ENCODE results near the gene MIAT. TPM values are rescaled to one million over a fixed set of nuclear protein-coding genes. Genes with fewer than 3 reads are reported as not detected.

Gene MIAT
- total and polyA plus RNA-seq, 3 donors from 2014 or later, result 1.7 to 3.3 (median 2.4) TPM

DNA sequence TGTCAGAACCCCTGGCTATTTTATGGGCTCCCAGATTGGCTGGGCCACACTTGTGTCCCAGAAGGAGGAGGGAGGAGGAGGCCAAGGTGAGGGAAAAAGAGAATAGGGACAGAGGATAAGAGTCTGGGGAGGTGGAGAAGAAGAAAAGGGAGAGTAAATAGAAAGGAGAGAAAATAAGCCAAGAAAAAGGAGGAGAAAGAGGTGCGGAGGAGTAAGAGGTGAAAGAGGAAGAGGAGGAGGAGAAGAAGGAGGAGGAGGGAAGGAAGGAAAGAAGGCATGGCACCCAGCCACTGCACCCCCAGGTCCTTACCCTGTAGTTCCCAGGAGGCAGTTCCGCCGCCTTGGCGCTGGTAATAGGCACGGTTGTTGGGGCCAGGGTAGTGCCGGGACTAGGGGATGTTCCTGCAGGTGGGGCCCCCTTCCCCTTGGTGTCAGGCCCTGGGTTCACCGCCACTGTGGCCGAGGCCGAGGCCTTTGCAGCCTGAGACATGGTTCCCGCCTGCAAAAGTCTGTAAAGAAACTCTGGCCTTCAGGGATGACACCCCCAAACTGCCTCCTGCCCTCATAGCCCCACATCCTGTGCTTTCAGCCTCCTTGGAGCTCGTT is 41.5 kb upstream of the MIAT start:
- H3K9me3 ChIP-seq, result no peaks in the 10 kb centered on the region
- no peak for TF ChIP-seq POLR2A (IDR thresholded peaks at IDR 0.05)
- TF ChIP-seq CTCF (IDR thresholded peaks at IDR 0.05), result no peak
- WGBS, 2 donors, result 75 to 79% methylated on average over 10 of the region's 11 CpGs
- peaks cover 6% of the 10 kb centered on the region for H3K4me1 ChIP-seq
- no peaks in the 10 kb centered on the region for H3K27me3 ChIP-seq
- H3K36me3 ChIP-seq (ENCODE audit: low read depth, missing control alignments), result no peaks in the 10 kb centered on the region
- no peak overlapping the region for H3K27ac ChIP-seq
- intact Hi-C loops (cut with DNase I; ENCODE audit: low total_unique reads), result no loop called here
- H3K4me3 ChIP-seq, result no peak overlapping the region
- DNase-seq, result no peak

DNA sequence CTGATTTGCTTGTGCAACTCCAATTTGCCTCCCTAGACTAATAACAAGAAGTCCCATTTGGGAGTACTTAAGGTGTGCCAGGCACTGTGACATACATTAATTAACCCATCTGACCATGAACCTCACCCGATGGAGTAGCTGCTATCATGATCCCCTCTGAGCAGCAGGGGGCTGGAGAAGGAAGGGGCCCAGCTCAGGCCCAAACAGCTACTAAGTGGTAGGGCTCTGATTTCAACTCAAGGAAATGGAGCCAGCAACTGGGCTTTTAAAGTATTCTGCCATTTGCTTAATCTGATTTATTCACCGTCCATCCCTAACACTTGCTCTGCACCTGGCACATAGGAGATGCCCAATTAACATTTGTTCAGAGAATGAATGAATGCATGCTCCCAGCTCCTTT is 40.7 kb upstream of the MIAT start:
- TF ChIP-seq POLR2A (IDR thresholded peaks at IDR 0.05) (no peak), CTCF (IDR thresholded peaks at IDR 0.05) (no peak)
- H3K4me1 ChIP-seq, result peaks cover 6% of the 10 kb centered on the region
- no peaks in the 10 kb centered on the region for H3K27me3 ChIP-seq
- H3K36me3 ChIP-seq (ENCODE audit: low read depth, missing control alignments), result no peaks in the 10 kb centered on the region
- intact Hi-C loops (cut with DNase I; ENCODE audit: low total_unique reads), result no loop called here
- H3K27ac ChIP-seq, result no peak overlapping the region
- no peak for DNase-seq
- WGBS, 2 donors, result 65 to 69% methylated on average over 2 of the region's 2 CpGs
- no peak overlapping the region for H3K4me3 ChIP-seq
- H3K9me3 ChIP-seq, result no peaks in the 10 kb centered on the region

DNA sequence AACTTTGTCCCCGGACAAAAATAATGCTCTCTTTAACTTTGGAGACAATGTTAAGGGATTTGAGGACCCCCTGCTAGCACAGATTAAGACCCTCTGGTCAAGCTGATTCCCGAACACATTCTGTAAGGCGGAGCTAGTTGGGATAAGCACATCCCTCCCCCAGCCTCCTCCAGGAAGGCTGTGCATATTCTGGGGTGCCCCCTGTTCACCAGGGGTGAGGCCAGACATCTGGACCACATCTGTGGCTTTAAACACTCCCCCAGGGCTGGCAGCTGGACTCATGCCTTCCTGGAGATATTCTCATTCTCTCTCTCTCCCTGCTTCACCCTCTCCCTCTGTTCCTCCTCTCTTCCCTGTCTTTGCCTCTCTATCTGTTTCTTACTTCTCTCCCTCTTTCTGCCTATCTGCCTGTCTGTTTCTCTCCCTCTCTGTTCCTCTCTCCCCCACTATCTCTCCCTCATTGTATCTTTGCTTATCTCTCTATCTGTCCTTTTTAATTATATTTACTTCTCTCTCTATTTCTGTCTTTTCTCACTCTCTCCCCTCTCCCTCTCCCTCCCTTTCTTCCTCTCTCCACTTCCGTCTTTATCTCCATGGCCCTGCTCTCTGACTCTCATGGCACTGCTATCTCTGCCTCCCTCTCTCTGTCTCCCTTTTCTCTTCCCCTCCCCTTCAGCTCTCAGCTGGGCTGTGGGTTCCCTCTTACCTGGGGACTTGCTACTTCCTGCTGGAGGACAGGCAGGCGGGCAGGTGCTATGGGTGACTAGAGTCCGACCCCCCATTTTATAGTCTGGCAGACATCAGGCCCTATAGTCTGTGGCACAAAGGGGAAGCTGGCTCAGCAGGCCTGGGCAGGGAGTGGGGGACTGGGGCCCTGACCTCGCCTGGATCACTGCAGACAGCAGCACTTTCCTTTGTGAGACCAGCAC is 39.9 kb upstream of the MIAT start, which contains the start of gene CRYBB1:
Gene CRYBB1 (minus strand): TSS at position 757 of the 929 bp plus-strand sequence. CDS start 1,708 bp downstream, outside the sequence.
- no peaks in the 10 kb centered on the region for H3K9me3 ChIP-seq
- WGBS, 2 donors, result 74 to 76% methylated on average over 6 to 7 of the region's 7 CpGs
- H3K27ac ChIP-seq, result no peak within 1 kb of the TSS
- TF ChIP-seq POLR2A (IDR thresholded peaks at IDR 0.05) (no peak), CTCF (IDR thresholded peaks at IDR 0.05) (no peak)
- DNase-seq, result no peak
- intact Hi-C loops (cut with DNase I; ENCODE audit: low total_unique reads), result no loop called here
- H3K4me1 ChIP-seq, result peaks cover 6% of the 10 kb centered on the region
- no peak within 1 kb of the TSS for H3K4me3 ChIP-seq
- no peaks in the 10 kb centered on the region for H3K36me3 ChIP-seq (ENCODE audit: low read depth, missing control alignments)
- H3K27me3 ChIP-seq, result no peaks in the 10 kb centered on the region

DNA sequence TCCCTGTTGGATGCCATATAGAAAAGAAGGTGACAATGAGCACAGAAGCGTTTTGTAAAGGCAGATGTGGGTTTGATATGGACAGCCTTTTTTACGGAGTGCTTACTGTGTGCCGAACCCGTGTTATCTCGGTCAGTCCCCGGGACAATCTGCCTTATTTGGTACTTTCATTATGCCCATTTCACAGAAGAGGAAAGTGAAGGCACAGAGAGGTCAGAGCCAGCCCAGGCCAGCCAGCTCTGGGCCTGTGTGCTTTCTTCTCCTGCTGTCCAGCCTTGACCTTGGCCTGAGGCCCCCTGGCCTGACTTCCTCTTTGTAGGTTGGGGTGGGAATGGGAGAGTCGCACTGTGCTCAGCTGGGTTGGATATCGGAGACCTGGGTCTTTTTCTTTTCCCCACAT is 38.9 kb upstream of the MIAT start:
- H3K27me3 ChIP-seq, result no peaks in the 10 kb centered on the region
- intact Hi-C loops (cut with DNase I; ENCODE audit: low total_unique reads), result no loop called here
- TF ChIP-seq POLR2A (IDR thresholded peaks at IDR 0.05) (no peak), CTCF (IDR thresholded peaks at IDR 0.05) (no peak)
- no peak overlapping the region for H3K27ac ChIP-seq
- no peaks in the 10 kb centered on the region for H3K36me3 ChIP-seq (ENCODE audit: low read depth, missing control alignments)
- H3K9me3 ChIP-seq, result no peaks in the 10 kb centered on the region
- H3K4me1 ChIP-seq, result peaks cover 6% of the 10 kb centered on the region
- WGBS, 2 donors, result 73 to 88% methylated on average over 8 of the region's 8 CpGs
- DNase-seq, result no peak
- no peak overlapping the region for H3K4me3 ChIP-seq
